Stimulated activated naive CD8-positive, alpha-beta T cell treated with anti-CD3 and anti-CD28 coated beads, Interleukin-15, Interleukin-2, amounts not matched to agents 100 ng/mL and 50 ng/mL, for 24 hours (primary cell): ENCODE results near the gene AKR1A1.
"Not testable (repeated sequence)": the region's sequence is repeated elsewhere in the genome, so short reads cannot be mapped to it uniquely, and the experiment has no call there.

Experiments used
- H3K27ac Mint-ChIP-seq: one replicate; pipeline ENCODE4 v1.8.0; 2021; ENCODE audit warnings: mild to moderate bottlenecking, mixed read lengths
- H3K27me3 Mint-ChIP-seq: one replicate; pipeline ENCODE4 v1.8.0; 2021; ENCODE audit warnings: mixed read lengths
- H3K36me3 Mint-ChIP-seq: one replicate; pipeline ENCODE4 v1.8.0; 2021; ENCODE audit warnings: low read depth, mixed read lengths
- H3K4me1 Mint-ChIP-seq: one replicate; pipeline ENCODE4 v1.8.0; 2021; ENCODE audit warnings: low read depth, mixed read lengths
- H3K4me3 Mint-ChIP-seq: one replicate; pipeline ENCODE4 v1.8.0; 2021; ENCODE audit warnings: mild to moderate bottlenecking, mixed read lengths
- H3K9me3 Mint-ChIP-seq: one replicate; pipeline ENCODE4 v1.8.0; 2021; ENCODE audit warnings: mixed read lengths

Gene AKR1A1

GRCh38 chr1:45573231-45573804 lies 22.7 kb downstream of the AKR1A1 start:
- Mint-ChIP-seq H3K36me3 (peaks cover 24% of the 10 kb centered on the region), H3K4me1 (no peaks in the 10 kb centered on the region), H3K27me3 (no peaks in the 10 kb centered on the region), H3K9me3 (no peaks in the 10 kb centered on the region), H3K4me3 (no peak overlapping the region), H3K27ac (no peak overlapping the region)

DNA sequence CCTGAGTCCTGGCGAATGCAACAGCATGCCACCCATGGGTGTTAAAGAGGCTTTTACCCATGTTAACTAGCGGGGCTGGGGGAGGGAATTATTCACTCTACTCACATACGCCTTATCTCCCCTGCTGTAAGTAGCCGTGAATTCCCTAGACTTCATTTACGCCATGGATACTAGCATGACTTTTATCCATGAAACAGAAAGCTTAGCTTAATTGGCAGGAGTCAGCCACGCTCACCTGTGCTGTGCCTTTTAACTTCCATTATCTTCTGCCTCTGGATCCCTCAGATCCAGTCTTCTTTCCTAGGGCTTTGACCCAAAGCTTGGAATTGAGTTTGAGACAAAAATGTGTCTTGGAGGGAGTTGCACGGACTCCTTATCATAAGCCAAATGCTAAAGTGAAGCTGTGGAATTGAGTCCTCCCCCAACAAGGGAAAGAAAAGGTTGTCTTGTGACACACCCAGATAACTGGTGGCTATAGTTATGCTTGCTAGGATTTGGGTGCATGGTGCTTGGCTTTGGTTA lies 23.5 kb downstream of the AKR1A1 start:
- H3K4me3 Mint-ChIP-seq, result no peak overlapping the region
- no peak overlapping the region for H3K27ac Mint-ChIP-seq
- H3K36me3 Mint-ChIP-seq, result peaks cover 24% of the 10 kb centered on the region
- H3K9me3 Mint-ChIP-seq, result no peaks in the 10 kb centered on the region
- H3K27me3 Mint-ChIP-seq, result no peaks in the 10 kb centered on the region
- no peaks in the 10 kb centered on the region for H3K4me1 Mint-ChIP-seq

- Mint-ChIP-seq H3K27me3 (no peaks in the 10 kb centered on the region), H3K36me3 (peaks cover 20% of the 10 kb centered on the region), H3K4me3 (peak overlapping the region; percentile 96), H3K9me3 (no peaks in the 10 kb centered on the region), H3K27ac (peak overlapping the region; percentile 98), H3K4me1 (peaks cover 33% of the 10 kb centered on the region)
Observed at GRCh38 chr1:45583264-45583665, 32.6 kb downstream of the AKR1A1 start.

DNA sequence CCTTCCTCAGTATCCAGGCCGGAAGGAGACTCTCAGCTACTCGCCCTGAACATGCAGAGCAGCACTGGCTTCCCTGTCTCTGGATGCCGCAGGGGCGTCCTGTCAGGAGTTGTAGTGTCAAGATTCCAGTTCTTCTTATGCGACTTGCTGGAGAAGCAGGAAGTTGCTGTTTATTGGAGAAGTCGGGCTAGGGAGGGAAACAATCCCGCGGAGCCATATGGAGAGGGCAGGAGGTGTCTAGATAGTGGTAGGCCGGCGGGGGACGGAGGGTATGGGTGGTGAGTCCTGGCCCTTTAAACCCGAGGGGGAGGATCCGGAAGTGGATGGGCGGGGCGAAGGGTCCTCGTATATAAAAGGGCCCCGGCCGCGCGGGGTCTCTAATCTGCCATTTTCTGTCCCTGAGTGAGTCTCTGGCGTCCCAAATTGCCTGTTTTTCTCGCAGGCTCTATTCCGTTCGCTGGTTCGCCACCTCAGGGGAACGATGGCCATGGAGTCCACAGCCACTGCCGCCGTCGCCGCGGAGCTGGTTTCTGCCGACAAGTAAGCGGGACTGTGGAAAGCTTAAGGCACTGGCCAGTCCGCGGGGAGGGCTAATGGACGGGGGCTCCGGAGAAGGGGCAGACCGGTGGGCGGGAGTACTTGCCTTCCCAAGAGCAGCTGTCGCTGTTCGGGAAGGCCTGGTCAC lies 33.2 kb downstream of the AKR1A1 start, which contains the start of gene NASP:
Gene NASP (plus strand): TSS at position 376 of the 685 bp plus-strand sequence. CDS start 106 bp downstream, at position 482.
- Mint-ChIP-seq H3K4me3 (peak within 1 kb of the TSS; percentile 96), H3K36me3 (peaks cover 23% of the 10 kb centered on the region), H3K4me1 (peaks cover 36% of the 10 kb centered on the region), H3K27ac (peak within 1 kb of the TSS; percentile 98), H3K27me3 (no peaks in the 10 kb centered on the region), H3K9me3 (no peaks in the 10 kb centered on the region)

GRCh38 chr1:45584351-45585109 lies 33.9 kb downstream of the AKR1A1 start:
- Mint-ChIP-seq H3K27ac (peak overlapping the region; percentile 98), H3K36me3 (peaks cover 30% of the 10 kb centered on the region), H3K4me1 (peaks cover 43% of the 10 kb centered on the region), H3K4me3 (peak overlapping the region; percentile 96), H3K9me3 (no peaks in the 10 kb centered on the region), H3K27me3 (no peaks in the 10 kb centered on the region)

GRCh38 chr1:45585110-45585426 lies 34.4 kb downstream of the AKR1A1 start:
- H3K27me3 Mint-ChIP-seq, result no peaks in the 10 kb centered on the region
- H3K4me1 Mint-ChIP-seq, result peaks cover 46% of the 10 kb centered on the region
- peaks cover 30% of the 10 kb centered on the region for H3K36me3 Mint-ChIP-seq
- peak overlapping the region; percentile 96 for H3K4me3 Mint-ChIP-seq
- no peaks in the 10 kb centered on the region for H3K9me3 Mint-ChIP-seq
- peak overlapping the region; percentile 98 for H3K27ac Mint-ChIP-seq

GRCh38 chr1:45585496-45586075 lies 35.0 kb downstream of the AKR1A1 start:
- Mint-ChIP-seq H3K9me3 (no peaks in the 10 kb centered on the region), H3K27ac (peak overlapping the region; percentile 98), H3K27me3 (no peaks in the 10 kb centered on the region), H3K4me1 (peaks cover 48% of the 10 kb centered on the region), H3K4me3 (peak overlapping the region; percentile 96), H3K36me3 (peaks cover 31% of the 10 kb centered on the region)

DNA sequence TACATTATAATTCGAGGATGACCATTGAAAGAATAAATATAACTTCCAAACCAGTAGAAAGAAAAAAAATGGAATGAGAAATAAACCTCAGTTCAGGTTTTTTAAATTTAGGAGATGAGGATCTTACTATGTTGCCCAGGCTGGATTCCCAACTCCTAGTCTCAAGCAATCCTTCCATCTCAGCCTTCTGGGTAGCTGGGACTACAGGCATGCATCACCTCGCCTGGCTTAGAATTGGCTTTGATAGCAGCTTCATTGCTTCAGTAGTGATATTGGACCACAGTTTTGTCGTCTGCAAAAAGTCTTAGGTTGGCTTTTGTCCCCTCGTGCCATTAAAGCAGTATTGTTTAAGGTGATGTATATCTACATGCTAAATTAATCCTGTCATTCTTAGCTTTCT lies 36.1 kb downstream of the AKR1A1 start:
- no peaks in the 10 kb centered on the region for H3K27me3 Mint-ChIP-seq
- peaks cover 50% of the 10 kb centered on the region for H3K4me1 Mint-ChIP-seq
- H3K27ac Mint-ChIP-seq, result peak overlapping the region; percentile 82
- no peaks in the 10 kb centered on the region for H3K9me3 Mint-ChIP-seq
- H3K36me3 Mint-ChIP-seq, result peaks cover 40% of the 10 kb centered on the region
- peak overlapping the region; percentile 96 for H3K4me3 Mint-ChIP-seq

DNA sequence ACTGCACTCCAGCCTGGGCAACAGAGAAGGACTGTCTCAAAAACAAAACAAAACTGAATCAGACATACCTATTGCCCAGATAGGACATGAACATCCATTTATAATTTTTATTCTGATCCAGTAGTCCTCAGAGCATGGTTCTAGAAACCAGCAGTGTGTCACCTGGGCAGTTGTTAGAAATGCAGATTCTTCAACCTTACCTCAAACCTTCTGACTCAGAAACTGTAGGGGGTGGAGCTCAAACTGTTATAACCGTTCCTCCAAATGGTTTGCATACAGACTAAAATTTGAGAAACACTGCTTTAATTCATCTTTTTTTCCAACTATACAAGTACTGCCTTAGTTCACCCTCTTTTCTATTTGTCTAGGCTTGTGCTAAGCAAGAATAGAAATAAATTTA lies 39.2 kb downstream of the AKR1A1 start:
- no peaks in the 10 kb centered on the region for H3K9me3 Mint-ChIP-seq
- no peak overlapping the region for H3K4me3 Mint-ChIP-seq
- H3K4me1 Mint-ChIP-seq, result peaks cover 45% of the 10 kb centered on the region
- H3K27me3 Mint-ChIP-seq, result no peaks in the 10 kb centered on the region
- peaks cover 55% of the 10 kb centered on the region for H3K36me3 Mint-ChIP-seq
- no peak overlapping the region for H3K27ac Mint-ChIP-seq

GRCh38 chr1:45594412-45594811 lies 43.8 kb downstream of the AKR1A1 start:
- Mint-ChIP-seq H3K9me3 (no peaks in the 10 kb centered on the region), H3K36me3 (peaks cover 62% of the 10 kb centered on the region), H3K4me1 (peaks cover 20% of the 10 kb centered on the region), H3K4me3 (no peak overlapping the region), H3K27me3 (no peaks in the 10 kb centered on the region), H3K27ac (no peak overlapping the region)

DNA sequence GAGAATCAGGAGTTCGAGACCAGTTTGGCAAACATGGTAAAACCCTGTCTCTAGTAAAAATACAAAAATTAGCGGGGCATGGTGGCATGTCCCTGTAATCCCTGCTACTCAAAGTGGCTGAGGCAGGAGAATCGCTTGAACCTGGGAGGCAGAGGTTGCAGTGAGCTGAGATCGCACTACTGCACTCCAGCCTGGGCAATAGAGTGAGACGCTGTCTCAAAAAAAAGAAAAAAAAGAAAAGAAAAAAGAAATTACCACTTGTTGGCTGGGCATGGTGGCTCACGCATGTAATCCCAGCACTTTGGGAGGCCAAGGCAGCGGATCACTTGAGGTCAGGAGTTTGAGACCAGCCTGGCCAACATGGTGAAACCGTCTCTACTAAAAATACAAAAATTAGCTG lies 46.1 kb downstream of the AKR1A1 start:
- not testable (repeated sequence) for H3K27ac Mint-ChIP-seq, H3K27me3 Mint-ChIP-seq, H3K9me3 Mint-ChIP-seq, H3K4me3 Mint-ChIP-seq
- Mint-ChIP-seq H3K36me3 (peaks cover 69% of the 10 kb centered on the region), H3K4me1 (peaks cover 18% of the 10 kb centered on the region)

DNA sequence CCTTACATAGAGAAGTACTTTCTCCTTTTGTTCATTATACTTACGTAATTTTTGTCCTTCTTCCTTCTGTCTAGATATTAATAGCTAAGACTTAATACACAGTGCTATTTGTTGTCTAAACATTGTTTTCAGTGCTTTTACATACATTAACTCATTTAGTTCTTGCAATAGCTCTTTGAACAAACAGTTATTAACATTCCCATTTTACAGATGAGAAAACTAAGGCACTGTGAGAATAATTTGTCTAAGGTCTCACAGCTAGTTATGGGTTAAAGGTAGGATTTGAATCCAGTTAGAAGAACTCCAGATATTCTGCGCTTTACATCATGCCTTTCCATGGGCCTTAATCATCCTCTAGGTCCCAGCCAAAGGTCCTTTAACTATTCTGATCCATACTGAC lies 53.6 kb downstream of the AKR1A1 start:
- no peaks in the 10 kb centered on the region for H3K9me3 Mint-ChIP-seq
- peaks cover 76% of the 10 kb centered on the region for H3K36me3 Mint-ChIP-seq
- no peak overlapping the region for H3K27ac Mint-ChIP-seq
- peaks cover 26% of the 10 kb centered on the region for H3K4me1 Mint-ChIP-seq
- H3K4me3 Mint-ChIP-seq, result no peak overlapping the region
- no peaks in the 10 kb centered on the region for H3K27me3 Mint-ChIP-seq

- Mint-ChIP-seq H3K4me3 (no peak overlapping the region), H3K36me3 (peaks cover 72% of the 10 kb centered on the region), H3K4me1 (peaks cover 18% of the 10 kb centered on the region), H3K27me3 (no peaks in the 10 kb centered on the region), H3K9me3 (no peaks in the 10 kb centered on the region), H3K27ac (peak overlapping the region; percentile 59)
Observed at GRCh38 chr1:45607404-45608074, 56.9 kb downstream of the AKR1A1 start.
